ENCODE data around the gene TNFSF15.

TNFSF15 gene

DNA sequence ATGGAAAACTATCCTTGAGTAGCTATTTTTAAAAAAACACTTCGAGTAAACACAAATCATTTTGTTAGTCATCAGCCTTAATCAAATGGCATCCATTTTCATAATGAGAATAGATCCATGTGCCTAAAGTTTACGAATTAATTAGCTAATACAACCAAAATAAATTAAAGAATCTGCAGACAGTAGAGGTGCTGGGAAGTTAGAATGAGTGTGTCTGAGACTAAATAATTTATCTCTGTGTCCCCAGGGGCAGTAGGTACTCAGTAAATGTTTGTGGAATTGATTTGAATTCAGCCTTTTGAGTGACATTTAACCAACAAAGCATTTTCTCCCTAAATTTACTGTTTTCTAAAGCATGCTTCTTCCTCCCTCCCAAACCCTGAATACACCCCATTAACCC, 18.6 kb downstream of the TNFSF15 start:
- DNase-seq, result no peak

DNA sequence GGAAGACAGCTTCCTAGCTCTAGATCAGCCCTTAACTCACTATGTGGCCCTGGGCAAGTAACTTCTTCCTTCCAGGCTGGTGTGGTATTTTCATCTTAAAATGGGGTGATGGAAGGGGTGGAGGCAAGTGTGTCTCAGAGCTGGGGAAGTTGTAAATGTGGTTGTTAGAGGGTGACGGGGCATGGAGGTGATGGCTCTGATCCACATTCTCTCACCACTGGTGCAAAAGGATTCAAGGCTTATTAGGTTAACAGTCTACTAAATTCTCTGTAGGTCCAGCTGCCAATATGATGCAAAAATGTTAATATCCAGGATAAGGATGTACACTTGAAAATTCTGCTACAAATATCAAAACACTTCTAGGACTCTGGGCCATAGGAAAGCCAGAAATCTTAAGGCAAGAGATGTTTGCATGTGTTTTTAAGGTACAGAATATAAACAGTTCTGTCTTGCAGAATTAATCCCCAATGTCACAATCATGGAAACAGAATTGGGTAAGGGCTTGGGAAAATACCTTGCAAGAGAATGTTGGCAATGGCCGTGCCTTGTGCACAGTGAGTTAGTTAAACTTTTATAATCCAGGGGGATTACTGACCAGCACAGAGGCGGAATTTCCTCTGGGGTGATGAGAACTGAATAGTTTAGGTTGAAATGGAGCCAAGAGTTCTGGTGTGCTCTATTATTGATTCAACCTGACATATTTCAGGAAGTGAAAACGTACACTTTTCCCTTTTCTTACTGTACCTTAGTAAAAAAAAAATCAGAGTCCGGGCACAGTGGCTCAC, 19.8 kb downstream of the TNFSF15 start:
- no peak for DNase-seq

DNA sequence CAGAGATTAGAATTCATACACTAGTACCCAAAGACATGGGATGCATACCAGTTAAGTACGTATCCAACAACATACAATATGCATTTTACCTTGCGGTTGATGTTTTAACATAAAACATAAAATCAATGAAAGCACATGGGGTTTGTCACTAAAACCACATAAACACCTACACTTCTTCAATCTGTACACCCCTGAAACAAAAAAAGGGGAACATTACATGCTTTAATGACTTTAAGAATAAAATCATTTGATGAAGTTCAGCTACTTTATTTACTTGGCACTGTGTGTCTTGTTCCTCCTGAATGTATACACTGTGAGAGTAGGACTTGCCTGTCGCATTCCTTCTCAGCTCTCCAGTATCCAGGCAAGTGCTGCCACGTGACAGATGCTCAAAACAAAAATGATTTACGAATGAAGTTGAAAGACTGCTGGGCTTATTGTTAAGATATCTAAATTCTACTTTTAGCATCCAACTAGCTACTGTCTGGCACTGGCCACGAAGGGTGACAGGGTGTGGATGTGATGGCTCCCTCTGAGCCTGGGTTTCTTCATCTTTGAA, 21.0 kb downstream of the TNFSF15 start:
- DNase-seq, result no peak

DNA sequence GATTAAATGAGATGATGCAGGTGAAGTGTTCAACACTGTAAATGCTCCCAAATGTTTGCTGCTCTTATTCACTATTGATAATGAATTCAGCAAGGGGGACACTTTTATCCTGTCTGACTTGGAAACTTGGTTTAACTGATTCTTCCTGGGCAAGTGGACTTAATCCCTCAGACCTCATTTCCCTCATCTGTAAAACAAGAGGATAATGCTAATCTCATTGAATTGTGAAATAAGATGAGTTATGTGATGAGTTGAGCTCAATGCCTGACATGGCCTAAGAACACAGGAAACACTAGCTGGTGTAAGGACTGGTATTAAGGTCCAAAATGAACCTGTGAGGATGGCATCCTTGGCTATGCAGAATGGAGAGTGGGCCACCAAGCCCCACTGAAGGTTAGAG, 23.3 kb downstream of the TNFSF15 start:
- DNase-seq, result no peak

DNA sequence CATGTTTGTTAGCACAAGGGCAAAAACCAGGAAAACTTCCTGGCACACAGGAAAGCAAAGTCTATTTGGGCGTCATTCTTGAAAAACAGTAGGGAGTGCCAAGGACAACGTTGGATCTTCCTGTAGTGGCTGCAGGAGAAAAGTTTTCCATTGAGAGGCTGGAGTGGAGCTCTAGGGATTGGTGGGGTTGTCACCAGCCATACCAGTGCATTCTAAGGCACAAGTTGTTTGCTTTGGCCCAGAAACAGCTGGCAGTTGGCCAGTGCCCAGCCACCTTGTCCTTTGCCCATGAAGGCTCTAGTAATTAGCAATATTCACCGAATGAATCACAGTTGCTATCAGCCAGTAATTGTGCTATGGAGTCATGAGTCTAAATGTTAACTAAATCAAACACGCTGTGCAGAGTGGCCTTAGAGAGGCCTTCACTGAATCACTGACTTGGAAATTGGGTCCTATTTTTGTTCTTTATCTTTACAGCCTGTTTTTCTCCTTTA, 26.4 kb downstream of the TNFSF15 start:
- DNase-seq, result no peak

DNA sequence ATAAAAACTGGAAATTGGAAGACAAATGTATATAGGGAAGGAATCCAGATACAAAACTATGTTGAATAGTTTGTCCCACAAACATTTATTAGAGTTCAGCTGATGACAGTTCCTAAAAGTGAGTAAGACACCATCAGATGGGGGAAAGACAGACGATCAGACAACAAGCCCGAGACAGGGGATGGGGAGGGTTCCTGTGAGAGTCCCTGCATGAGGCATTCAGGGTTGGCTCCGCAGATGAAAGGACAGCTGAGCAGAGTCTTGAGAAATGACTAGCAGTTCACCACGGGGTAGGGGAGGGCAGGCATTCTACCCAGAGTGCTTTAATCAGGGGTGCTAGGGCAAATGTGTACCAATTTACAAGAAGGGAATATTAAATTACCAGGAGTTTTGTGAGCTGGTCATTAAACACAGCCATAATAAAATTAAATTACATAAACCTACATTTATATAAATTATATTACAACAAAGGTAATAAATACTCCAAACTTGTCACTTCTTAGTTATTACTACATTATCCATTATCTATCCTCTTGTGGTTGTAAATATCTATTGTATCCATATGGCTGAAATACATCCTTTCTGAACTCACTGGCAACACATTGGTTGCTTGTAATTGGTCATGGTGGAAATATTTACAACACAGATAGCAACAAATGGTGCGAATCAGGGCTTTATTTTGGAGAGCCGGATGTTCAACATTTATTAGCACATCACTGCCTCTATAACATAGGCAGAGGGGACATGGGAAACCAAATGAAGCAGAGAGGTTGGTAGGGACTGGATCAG, 27.8 kb downstream of the TNFSF15 start:
- peak in 1 of 2 donors; percentile 11 for DNase-seq

DNA sequence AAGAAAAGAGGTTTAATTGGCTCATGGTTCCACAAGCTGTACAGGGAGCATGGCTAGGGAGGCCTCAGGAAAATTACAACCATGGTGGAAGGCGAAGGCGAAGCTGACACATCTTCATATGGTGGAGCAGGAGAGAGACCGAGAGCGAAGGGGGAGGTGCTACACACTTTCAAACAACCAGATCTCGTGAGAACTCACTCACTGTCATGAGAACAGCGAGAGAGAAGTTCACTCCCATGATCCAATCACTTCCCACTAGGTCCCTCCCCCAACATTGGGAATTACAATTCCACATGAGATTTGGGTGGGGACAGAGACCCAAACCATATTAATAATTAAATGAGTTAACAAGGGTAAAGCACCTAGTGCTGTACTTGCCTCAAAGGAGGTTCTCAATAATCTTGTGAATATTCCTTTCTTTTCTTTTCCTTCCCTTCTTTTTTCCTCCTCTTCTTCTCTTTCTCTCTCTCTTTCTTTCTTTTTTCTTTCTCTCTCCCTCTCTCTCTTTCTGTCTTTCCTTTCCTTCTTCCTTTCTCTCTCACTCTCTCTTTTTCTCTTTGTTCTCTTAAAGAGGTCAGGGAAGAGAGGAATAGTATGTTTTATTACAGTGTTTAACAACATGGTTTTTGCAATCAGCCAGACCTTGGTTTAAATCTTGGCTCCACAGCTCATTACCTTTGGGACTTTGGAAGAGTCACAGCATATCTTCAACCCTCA, 29.0 kb downstream of the TNFSF15 start:
- no peak for DNase-seq

DNA sequence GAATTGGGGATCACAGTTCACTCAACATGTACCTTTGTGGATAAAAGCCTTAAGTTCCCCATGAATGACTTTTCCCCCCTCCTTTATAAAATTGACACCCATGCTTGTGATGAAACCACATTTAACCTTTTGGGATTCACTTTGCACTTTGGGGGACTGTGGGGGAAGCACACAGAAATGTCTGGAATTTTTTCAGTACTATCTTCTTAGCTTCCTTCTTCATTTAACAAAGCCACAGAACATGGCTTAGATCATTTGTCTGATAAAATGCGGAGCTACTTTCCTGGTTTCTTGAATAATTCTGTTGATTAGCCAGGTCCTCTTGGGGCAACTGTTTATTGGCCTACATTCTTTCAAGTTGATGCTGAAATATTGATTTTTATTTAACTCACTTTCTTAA, 29.9 kb downstream of the TNFSF15 start:
- no peak for DNase-seq

DNA sequence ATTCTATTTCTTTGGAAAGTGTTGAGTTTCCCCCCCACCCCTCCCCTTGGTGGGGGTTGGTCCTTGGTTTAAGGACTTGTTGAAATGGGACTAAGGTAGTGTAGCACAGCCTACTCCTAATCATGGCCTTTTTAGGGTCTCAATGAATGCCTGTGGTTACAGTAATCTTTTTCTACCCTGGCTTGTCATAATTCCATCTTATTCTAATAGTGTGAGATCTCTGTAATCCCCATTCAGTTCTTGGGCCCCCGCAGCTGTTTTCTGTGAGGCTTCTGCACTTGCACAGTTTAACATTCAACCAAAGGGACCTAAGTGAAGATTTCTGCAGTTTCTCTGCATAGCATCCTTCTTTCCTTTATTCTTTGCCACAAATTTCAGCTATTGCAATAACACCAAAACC, 30.7 kb downstream of the TNFSF15 start:
- no peak for DNase-seq

DNA sequence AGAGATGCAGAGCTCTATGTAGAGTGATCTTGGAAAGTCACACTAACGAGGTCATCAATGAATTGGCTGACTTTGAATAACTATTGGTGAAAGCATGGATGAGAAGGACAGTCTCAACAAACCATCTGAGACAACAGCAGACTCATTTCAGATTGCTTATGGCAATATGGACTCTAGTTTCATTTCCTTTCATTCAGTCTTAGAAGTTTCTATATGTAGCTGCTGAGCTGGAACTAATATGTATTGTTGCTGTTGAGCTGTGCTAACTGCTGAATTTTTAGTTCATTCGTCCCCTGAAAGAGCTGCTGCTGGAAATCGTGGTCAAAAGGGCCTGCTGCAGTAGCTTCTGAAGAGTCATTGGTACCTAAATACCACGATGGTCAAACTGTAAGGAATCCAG, 31.3 kb downstream of the TNFSF15 start:
- no peak for DNase-seq

DNA sequence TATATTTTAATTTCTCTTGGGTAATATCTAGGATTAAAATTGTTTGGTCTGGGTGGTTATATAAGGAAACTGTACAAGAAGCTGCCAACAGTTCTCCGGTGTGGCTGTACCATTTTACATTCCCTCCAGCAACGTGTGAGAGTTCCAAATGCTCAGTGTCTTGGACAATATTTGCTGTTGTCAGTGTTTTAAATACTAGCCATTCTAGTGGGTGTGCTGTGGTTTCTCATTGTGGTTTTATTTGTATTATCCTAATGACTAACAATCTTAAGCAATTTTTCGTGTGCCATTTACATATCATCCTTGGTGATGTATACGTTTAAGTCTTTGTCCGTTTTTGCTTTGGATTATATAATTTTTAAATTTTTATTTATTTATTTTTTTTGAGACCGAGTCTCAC, 34.0 kb downstream of the TNFSF15 start:
- no peak for DNase-seq

DNA sequence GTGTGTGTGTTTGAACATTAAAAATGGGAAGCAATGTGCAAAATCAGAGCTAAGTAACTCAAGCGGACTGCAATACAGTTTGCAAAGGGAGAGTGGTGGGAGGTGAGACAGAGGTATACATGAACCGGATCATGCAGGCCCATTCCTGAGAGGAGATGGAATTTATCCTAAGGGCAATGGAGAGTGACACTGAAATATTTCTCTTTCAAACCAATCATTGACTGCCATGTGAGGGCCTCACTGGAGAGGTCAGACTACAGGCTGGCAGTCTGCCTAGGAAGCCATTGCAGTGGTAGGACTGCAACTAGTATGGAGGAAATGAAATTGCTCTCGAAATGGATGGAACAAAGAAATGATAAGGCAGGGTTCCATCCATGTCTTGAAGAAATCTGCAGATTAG, 34.8 kb downstream of the TNFSF15 start:
- no peak for DNase-seq

DNA sequence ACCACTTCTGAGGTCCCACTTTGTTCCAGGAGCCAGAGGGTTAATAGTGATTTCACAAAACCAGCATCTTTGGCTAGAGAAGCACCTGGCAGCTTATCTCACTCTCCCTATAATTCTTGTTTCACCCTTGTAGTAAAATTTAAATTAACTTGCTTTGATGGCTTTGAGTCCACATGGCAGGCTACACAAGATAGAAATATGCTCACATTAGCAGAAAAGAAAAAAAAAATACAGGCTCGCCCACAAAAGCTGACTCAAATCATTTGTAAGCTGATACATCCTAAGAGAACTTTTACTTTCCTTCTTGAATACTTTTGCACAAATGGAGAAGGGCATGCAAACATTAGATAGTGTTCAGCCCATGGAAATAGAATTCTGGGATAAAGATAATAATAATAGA, 36.2 kb downstream of the TNFSF15 start:
- no peak for DNase-seq

DNA sequence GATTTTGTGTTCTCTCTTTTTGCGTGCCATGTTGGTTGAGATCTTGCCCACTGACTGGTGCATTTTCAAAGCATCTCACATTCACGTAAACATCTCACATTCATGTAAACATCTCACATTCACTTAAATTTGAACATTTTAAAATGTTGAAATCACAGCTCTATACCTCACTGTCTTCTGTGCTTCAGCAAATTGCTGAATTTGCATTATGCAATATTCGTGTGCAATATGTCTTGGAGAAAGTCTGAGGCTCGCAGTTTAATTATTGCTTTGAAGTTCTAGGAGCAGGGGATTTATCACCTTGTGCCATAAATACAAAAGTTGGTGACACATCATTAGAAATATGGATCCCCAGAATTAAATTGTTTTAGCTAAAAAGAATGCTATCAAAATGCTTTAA, 42.6 kb downstream of the TNFSF15 start:
- no peak for DNase-seq

DNA sequence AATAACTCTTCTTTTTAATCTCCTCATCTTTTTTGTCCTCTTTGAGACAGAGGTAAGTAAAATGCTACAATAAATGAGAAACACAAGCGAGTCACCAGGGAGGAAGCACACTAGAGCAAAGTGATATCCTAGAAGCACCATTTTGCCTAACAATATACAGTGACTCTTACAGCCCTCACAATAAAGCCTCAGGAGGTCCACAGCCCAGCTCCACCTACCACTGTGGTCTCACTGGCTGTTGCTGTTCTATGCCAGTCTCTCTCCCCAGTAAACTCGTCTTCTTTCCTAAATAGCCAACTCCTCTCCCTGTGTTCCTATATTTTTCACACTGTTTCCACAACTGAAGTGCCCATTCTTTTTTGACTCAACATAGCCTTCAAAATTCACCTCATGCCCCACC, 44.3 kb downstream of the TNFSF15 start:
- no peak for DNase-seq

DNA sequence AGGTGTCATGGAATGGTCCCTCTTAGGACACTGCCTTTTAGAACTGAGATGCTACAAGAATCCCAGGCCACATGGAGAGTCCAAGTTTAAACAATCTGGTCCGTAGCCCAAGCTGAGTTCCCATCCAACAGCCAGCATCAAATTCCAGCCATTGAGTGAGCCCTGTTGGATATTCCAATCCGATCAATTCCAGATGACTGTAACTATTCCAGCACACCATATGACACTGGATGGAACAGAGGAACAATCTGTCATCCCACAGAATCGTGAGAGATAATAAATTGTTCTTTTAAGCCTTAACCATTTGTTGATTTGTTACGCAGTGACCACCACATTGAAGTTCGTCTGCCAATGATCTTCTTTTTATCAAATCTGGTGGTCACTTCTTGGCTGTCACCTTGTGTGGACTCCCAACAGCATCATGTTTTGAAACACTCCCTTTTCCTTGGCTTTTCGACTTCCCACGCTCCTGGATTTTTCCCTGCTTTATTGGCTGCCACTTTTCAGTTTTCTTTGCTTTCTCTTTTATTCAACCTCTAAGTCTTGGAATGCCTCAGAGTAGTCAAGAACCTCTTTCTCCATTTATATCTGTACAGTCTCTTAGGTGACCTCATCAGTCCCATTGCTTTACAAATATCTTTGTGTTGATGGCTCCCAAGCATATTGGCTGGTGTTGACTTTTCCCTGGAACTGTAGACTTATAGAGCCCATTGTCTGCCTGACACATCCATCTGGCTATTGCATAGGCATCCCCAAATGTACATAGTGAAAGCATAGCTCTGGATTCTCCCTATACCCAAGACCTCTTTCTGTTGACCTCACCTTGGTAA, 46.1 kb downstream of the TNFSF15 start:
- no peak for DNase-seq

DNA sequence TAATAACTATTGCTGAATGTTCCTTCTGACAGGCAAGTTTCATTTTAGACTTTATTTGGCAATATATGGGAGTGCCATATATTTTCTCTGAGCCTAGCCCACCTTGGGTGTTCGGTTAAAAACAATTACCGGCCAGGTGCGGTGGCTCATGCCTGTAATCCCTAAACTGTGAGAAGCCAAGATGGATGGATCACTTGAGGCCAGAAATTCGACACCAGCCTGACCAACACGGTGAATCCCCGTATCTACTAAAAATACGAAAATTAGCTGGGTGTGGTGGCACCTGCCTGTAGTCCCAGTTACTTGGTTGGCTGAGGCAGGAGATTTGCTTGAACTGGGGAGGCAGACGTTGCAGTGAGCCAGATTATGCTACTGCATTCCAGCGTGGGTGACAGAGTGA, 47.9 kb downstream of the TNFSF15 start:
- DNase-seq, result no peak

DNA sequence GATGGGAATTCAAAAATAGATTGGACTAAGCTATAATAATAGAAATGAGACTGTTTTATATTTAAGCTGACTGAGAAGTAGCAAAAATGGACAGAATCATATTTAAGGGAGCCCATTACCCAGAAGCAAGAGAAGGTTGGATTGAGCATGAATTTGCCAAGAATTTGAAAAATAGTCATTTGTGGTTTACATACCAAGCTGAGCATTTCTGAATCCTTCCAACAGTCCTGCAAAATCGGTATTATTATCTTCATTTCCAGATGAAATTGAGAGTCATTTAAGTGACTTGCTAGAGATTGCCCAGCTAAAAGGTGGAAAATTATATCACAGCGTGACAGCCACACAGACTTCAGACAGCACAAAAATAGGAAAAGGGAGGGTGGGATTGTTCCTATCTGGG, 48.4 kb downstream of the TNFSF15 start:
- no peak for DNase-seq

DNA sequence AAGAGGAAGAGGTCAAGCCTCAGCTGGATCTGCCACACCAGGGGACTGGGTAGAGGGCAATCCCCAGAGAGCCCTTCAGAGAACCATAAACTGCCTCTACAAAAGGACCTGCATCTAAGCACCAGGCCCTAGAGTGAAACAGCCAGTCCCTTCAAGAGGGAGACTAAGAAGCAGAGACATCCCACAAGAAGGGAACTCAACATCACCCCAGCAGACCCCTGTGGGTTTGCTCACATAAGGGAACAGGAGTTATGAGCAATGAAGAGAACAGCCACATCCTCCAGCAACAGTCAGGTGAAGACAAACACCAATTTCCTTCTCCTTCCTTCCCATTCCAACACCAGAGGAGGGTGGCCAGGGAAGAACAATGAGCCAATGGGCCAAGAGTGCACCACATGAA, 48.9 kb downstream of the TNFSF15 start:
- no peak for DNase-seq

DNA sequence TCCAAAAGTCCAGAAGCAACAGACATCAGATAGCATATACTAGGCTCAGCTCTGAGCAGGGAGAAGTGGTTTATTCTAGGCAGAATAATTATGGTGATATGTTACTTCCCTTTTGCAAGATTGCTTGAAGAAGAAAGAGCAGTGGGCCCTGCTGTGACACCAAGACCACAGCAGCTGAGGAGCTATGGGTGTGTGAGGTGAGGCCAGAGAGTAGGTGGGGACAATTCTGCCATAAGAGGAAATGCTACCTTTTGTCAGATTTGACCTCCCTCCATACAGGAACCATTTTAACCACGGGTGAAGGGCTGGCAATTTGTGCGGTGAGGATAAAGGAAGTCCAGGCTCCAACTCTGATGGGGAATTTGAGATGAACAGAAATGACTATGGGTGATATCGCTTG, 51.3 kb downstream of the TNFSF15 start:
- peak; percentile 23 to 34 for DNase-seq

DNA sequence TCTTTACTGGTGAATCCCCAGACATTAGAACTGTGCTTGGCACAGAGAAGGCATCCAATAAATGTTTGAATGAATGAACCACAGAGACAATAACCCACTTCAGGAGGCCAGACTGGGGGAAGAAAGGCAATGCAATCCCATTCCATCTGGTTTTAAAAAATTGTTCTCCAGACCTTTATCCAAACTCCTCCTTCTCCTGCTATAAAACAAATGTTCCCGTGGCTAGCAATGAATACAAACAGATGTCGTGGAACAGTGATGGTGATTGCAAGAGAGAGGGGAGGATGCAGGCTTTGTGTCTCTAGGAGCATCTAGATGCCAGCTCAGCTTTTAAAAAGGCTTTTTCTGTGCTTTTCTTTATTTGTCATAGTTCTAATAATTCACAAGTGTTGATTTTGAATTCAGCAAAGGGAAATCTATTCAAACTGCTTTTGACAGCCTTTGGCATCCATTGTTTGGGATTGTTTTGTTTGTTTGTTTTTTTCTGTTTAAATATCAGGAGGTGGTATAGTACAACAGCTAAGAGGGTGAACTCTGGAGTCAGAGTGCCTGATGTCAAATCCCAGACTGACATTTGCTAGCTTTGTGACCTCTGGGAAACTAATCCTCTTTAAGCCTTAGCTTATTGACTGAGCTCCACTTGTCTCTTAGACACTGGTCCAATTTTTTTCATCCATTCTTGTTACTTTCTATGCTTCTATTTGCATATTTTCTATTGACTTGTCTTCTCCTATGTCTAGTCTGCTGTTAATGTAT, 59.1 kb downstream of the TNFSF15 start:
- DNase-seq, result no peak

Measured in CD4-positive, alpha-beta T cell treated with Interferon alpha-2 for 1 hour (primary cell).